ENCODE measurements around the gene U2AF1L4. TPM values are rescaled to one million over a fixed set of nuclear protein-coding genes. Genes with fewer than 3 reads are reported as not detected.

U2AF1L4 gene
- total RNA-seq, 4 donors from 2014 or later: 29.7 to 51.7 (median 36.8) TPM

DNA sequence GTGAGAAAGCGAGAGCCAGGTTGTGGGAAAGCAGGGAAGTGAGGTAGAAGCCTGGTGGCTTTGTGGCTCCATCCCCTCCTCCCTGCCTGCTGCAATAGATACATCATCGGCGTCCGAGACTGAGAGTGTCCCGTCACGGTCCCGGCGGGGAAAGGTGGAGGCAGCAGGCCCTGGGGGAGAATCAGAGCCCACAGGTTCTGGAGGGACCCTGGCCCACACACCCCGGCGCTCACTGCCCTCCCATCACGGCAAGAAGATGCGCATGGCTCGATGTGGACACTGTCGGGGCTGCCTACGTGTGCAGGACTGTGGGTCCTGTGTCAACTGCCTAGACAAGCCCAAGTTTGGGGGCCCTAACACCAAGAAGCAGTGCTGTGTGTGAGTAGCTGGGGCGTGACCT lies 22.3 kb downstream of the U2AF1L4 start:
- Histone ChIP-seq H3K36me3 (peaks cover 67% of the 10 kb centered on the region in 2 donors), H3K4me1 (peaks cover 8 to 13% of the 10 kb centered on the region in 2 donors), H3K4me3 (replicated peaks in 1 of 3) (no peak overlapping the region), H3K27me3 (no peaks in the 10 kb centered on the region), H3K27ac (no peak overlapping the region), H3K9me3 (no peaks in the 10 kb centered on the region)
- intact Hi-C loops (cut with DNase I): no loop called here
- TF ChIP-seq, protein P1, sequence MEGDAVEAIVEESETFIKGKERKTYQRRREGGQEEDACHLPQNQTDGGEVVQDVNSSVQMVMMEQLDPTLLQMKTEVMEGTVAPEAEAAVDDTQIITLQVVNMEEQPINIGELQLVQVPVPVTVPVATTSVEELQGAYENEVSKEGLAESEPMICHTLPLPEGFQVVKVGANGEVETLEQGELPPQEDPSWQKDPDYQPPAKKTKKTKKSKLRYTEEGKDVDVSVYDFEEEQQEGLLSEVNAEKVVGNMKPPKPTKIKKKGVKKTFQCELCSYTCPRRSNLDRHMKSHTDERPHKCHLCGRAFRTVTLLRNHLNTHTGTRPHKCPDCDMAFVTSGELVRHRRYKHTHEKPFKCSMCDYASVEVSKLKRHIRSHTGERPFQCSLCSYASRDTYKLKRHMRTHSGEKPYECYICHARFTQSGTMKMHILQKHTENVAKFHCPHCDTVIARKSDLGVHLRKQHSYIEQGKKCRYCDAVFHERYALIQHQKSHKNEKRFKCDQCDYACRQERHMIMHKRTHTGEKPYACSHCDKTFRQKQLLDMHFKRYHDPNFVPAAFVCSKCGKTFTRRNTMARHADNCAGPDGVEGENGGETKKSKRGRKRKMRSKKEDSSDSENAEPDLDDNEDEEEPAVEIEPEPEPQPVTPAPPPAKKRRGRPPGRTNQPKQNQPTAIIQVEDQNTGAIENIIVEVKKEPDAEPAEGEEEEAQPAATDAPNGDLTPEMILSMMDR (IDR thresholded peaks at IDR 0.05): no peak
- no peak for TF ChIP-seq POLR2A (IDR thresholded peaks at IDR 0.05)
- DNase-seq: no peak
- WGBS, 2 donors: 90 to 91% methylated on average over 14 to 15 of the region's 16 CpGs

DNA sequence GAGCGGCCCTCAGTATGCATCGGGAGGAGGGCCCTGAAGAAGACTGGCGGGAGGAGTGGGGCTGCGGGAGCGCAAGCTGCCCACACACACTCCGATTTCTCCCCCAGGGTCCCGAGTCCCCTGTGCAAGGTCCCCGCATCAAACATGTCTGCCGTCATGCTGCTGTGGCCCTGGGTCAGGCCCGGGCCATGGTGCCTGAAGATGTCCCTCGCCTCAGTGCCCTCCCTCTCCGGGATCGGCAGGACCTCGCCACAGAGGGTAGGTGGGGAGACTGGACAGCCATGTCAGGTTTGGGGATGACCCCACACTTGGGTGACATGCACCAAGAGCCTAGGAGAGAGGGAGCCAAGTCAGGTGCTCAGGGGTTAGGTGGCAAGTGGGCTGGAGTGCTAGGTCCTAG lies 22.8 kb downstream of the U2AF1L4 start:
- Histone ChIP-seq H3K4me3 (replicated peaks in 1 of 3) (no peak overlapping the region), H3K4me1 (peaks cover 8 to 13% of the 10 kb centered on the region in 2 donors), H3K9me3 (no peaks in the 10 kb centered on the region), H3K36me3 (peaks cover 63% of the 10 kb centered on the region in 2 donors), H3K27ac (no peak overlapping the region), H3K27me3 (no peaks in the 10 kb centered on the region)
- DNase-seq: no peak
- intact Hi-C loops (cut with DNase I): no loop called here
- no peak for TF ChIP-seq POLR2A (IDR thresholded peaks at IDR 0.05)
- TF ChIP-seq, protein P1 (IDR thresholded peaks at IDR 0.05): no peak
- WGBS, 2 donors: 93 to 99% methylated on average over 9 to 14 of the region's 14 CpGs

- intact Hi-C loops (cut with DNase I): no loop called here
- H3K4me1 ChIP-seq: peaks cover 10 to 13% of the 10 kb centered on the region in 2 donors
- peaks cover 53% of the 10 kb centered on the region in 2 donors for H3K36me3 ChIP-seq
- TF ChIP-seq, protein P1 (IDR thresholded peaks at IDR 0.05): no peak
- no peak for TF ChIP-seq POLR2A (IDR thresholded peaks at IDR 0.05)
- no peak overlapping the region for H3K4me3 ChIP-seq (replicated peaks in 1 of 3)
- 94 to 95% methylated on average over 9 to 16 of the region's 16 CpGs for WGBS, 2 donors
- H3K9me3 ChIP-seq: no peaks in the 10 kb centered on the region
- DNase-seq: no peak
- H3K27ac ChIP-seq: no peak overlapping the region
- no peaks in the 10 kb centered on the region for H3K27me3 ChIP-seq
Measured at GRCh38 chr19:35721374-35721773, 23.8 kb downstream of the U2AF1L4 start.

DNA sequence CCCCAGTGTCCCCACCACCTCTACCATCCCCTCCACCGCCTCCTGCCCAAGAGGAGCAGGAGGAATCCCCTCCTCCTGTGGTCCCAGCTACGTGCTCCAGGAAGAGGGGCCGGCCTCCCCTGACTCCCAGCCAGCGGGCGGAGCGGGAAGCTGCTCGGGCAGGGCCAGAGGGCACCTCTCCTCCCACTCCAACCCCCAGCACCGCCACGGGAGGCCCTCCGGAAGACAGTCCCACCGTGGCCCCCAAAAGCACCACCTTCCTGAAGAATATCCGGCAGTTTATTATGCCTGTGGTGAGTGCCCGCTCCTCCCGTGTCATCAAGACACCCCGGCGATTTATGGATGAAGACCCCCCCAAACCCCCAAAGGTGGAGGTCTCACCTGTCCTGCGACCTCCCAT lies 24.6 kb downstream of the U2AF1L4 start:
- H3K36me3 ChIP-seq: peaks cover 45 to 46% of the 10 kb centered on the region in 2 donors
- 92 to 100% methylated on average over 3 to 10 of the region's 17 CpGs for WGBS, 2 donors
- no peak for DNase-seq
- no peaks in the 10 kb centered on the region for H3K9me3 ChIP-seq
- H3K27me3 ChIP-seq: no peaks in the 10 kb centered on the region
- H3K4me1 ChIP-seq: peaks cover 17 to 19% of the 10 kb centered on the region in 2 donors
- intact Hi-C loops (cut with DNase I): no loop called here
- TF ChIP-seq, protein P1 (IDR thresholded peaks at IDR 0.05): no peak
- TF ChIP-seq POLR2A (IDR thresholded peaks at IDR 0.05): no peak
- no peak overlapping the region for H3K4me3 ChIP-seq (replicated peaks in 1 of 3)
- no peak overlapping the region for H3K27ac ChIP-seq

DNA sequence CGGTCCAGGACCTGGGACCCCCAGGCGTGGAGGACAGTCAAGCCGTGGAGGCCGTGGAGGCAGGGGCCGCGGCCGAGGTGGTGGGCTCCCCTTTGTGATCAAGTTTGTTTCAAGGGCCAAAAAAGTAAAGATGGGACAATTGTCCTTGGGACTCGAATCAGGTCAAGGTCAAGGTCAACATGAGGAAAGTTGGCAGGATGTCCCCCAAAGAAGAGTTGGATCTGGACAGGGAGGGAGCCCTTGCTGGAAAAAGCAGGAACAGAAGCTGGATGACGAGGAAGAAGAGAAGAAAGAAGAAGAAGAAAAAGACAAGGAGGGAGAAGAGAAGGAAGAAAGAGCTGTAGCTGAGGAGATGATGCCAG lies 25.1 kb downstream of the U2AF1L4 start:
- Histone ChIP-seq H3K27me3 (no peaks in the 10 kb centered on the region), H3K9me3 (no peaks in the 10 kb centered on the region), H3K4me3 (replicated peaks in 1 of 3) (no peak overlapping the region), H3K36me3 (peaks cover 40 to 41% of the 10 kb centered on the region in 2 donors), H3K27ac (no peak overlapping the region), H3K4me1 (peaks cover 18 to 23% of the 10 kb centered on the region in 2 donors)
- intact Hi-C loops (cut with DNase I): no loop called here
- no peak for TF ChIP-seq POLR2A (IDR thresholded peaks at IDR 0.05)
- TF ChIP-seq, protein P1 (IDR thresholded peaks at IDR 0.05): no peak
- DNase-seq: no peak
- WGBS, 2 donors: 93 to 97% methylated on average over 9 of the region's 9 CpGs
